A549 treated with AZD2906 at 1 μM for 4 hours (cell line): ENCODE measurements around the gene TBC1D14. TPM values are rescaled to one million over a fixed set of nuclear protein-coding genes. Genes with fewer than 3 reads are reported as not detected.

Experiments
- total RNA-seq: library from RNA; stranded (reverse); fragments of 200-300 nt; extraction: Qiagen RNA extraction; gene quantifications from 5 replicates; pipeline ENCODE4 v1.2.3, GENCODE V29; 2022

The TBC1D14 gene, protein sequence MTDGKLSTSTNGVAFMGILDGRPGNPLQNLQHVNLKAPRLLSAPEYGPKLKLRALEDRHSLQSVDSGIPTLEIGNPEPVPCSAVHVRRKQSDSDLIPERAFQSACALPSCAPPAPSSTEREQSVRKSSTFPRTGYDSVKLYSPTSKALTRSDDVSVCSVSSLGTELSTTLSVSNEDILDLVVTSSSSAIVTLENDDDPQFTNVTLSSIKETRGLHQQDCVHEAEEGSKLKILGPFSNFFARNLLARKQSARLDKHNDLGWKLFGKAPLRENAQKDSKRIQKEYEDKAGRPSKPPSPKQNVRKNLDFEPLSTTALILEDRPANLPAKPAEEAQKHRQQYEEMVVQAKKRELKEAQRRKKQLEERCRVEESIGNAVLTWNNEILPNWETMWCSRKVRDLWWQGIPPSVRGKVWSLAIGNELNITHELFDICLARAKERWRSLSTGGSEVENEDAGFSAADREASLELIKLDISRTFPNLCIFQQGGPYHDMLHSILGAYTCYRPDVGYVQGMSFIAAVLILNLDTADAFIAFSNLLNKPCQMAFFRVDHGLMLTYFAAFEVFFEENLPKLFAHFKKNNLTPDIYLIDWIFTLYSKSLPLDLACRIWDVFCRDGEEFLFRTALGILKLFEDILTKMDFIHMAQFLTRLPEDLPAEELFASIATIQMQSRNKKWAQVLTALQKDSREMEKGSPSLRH
- total RNA-seq: 37.9 to 41.2 TPM (median 39.3 TPM) in 5 replicates

DNA sequence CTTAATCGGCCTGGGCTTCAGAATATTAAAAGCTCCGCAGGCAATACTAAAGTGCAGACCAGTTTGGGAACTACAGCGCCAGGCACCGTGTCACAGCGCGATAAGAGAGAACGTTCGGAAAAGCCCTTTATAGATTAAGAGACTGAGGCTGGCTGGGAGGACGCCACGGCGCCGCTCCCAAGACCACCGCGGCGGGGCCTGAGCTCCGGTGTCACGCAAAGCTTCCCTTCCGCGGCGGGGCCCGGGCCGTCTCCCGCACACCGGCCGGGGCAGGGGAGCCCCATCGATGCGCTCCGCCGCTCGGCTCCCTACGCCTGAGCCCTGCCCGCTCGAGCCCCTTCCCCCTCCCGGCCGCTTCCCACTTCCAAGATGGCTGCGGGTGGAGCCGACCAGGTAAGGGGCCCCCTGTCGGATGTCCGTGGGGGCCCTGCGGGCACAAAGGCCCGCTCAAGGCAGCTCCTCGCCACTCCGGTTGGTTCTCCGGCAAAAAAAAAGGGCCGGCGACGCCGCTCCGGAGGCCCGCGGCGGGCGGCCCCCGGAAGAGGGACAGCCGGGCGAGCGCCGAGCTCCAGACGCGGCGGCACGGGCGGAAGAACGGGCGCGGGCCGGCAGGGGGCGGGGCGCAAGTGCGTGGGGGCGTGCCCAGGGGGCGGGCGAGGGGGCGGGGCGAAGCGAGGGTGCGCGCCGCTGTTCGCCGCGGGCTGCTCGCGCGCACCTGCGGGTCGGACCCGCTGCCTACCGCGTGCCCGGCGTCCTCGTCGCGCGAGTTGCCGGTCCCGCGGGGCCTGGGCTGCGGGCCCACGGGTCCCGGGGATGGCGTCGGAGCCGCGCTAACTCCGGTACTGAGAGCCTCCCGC lies at the start of gene TBC1D14:
TBC1D14 (plus strand) TSS at position 714 of the 857 bp plus-strand sequence. CDS start 13,564 bp downstream, outside the sequence.

DNA sequence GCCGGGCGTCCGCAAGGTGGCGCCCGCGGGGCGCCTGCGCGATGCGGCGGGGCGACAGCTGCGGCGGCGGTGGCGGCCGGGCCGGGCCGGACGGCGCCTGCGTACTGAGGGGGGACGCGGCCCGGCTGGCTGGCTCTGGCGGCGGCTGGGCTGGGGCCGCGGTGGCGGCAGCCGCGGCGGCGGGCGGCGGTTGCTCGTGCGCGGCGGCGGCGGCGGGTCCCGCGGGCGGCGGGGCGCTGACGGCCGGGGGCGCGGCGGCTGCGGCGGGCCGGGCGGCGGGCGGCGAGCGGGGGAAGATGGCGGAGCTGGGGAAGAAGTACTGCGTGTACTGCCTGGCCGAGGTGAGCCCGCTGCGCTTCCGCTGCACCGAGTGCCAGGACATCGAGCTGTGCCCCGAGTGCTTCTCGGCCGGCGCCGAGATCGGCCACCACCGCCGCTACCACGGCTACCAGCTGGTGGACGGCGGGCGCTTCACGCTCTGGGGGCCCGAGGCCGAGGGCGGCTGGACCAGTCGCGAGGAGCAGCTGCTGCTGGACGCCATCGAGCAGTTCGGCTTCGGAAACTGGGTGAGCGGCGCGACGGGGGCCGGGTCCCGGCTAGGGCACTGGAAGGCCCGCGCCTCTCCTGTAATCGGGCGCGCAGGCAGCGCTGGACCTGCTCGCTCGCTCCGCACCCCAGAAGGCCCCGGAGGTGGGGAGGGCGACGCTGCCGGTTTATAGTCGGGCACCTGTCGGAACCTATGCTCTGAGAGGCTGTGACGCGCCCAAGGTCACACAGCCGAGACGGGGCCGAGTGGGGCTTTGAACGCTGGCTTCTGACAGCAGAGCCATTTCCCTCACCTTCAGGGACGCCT lies 133.9 kb downstream of the TBC1D14 start, which contains the start of gene TADA2B:
TADA2B (plus strand) TSS at position 89 of the 853 bp plus-strand sequence; CDS start at position 297, 208 bp downstream.

DNA sequence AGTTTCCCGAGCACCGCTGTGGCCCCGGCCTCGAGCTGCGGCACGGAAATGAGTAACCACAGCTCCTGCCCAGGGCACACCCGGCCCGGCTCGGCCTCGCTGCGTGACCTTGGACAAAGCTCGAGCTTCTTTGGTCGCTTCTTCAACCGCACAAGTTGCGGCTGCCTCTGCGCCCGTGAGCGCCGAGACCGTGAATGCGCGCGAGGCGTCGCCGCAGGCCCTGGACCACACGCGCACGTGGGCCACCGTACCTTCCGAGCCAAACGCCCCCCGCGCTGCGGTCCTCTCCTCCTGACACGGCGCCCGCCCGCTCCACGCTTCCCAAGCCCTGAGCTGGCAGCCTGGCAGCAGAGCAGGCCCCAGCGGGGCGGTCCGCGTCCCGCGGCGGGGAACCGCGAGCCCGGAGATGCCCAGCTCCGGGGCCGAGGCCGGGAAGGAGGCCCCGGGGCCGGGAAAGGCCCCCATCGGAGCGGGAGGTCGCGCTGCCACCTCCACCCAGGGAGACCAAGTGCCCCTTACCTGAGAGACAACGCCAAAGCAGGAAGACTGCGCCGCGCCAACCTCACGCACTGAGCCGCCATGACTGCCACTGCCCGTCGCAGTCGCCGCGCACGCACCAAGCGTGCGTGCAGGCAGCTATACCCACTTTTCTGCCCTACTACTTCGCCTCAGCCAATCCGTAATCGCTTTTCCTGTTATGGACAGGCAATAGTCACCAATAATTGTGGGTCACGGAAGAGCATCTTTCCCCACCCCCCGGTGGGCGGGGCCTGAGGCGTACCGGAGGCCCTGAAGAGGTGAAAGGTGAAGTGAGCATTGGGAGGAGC lies 158.0 kb downstream of the TBC1D14 start, which contains the start of gene GRPEL1:
GRPEL1 (minus strand) TSS at position 613 of the 827 bp plus-strand sequence; CDS start at position 581, 32 bp downstream.

Other genes starting within 250 kb of the TBC1D14 start
- 81.1 to 187 TPM (median 178 TPM) in 5 replicates for gene S100P, start 215.9 kb upstream of the TBC1D14 start, total RNA-seq
- 31.2 to 38.7 TPM (median 33.9 TPM) in 5 replicates for gene MRFAP1L1, start 200.0 kb upstream of the TBC1D14 start, total RNA-seq
- 16.2 to 22.1 TPM (median 19.7 TPM) in 5 replicates for gene BLOC1S4, start 193.7 kb upstream of the TBC1D14 start, total RNA-seq
- 14.5 to 23.5 TPM (median 19.0 TPM) in 5 replicates for gene KIAA0232, start 127.1 kb upstream of the TBC1D14 start, total RNA-seq
- gene TADA2B, start 133.5 kb downstream of the TBC1D14 start, total RNA-seq: 13.2 to 16.6 TPM (median 16.1 TPM) in 5 replicates
- 62.1 to 67.7 TPM (median 62.8 TPM) in 5 replicates for gene GRPEL1, start 158.2 kb downstream of the TBC1D14 start, total RNA-seq